ENCODE data around the gene CTNND2. TPM values are rescaled to one million over a fixed set of nuclear protein-coding genes. Genes with fewer than 3 reads are reported as not detected.

Gene CTNND2
- total and polyA plus RNA-seq, 9 of the 15 experiments (the other 6 are each of a cell fraction or from before 2014, with no cell fraction given), result 0.03 to 0.35 TPM; not detected in 7

DNA sequence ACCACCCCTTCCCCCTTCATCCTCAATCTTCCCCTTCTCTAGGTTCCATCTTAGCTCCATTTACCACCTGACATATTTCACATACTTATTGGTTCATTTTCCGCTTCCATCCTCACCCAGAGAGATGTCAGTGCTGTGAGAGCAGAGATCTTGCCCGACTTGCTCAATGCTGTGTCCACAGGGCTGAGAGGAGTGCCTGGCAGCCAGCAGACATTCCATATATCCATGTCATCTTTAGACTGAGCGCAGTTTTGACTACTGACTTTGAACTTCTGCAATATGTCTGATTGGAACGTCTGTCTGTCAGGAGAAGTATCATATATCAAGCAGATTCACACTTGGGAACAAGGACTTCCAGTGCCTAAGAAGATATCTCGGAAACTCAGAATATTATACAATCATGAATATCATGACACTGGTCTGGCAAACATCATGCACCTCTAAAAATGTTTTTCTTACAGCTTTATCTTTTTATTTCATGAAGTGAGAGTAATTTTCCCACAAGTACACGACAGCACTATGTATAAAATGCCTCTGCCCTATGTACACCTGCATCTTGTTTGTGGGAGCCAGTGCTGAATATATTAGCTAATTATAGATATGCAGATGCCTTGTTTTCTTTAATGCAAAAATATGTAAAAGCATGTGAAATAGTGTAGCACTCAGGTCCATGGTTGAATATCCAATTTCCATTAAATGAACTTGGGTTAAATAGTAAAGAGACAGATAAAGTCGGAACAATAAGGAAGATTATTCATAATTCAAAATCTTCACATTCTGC lies 689.2 kb downstream of the CTNND2 start:
- Histone ChIP-seq H3K9me3 (replicated peaks; ENCODE audit: control insufficient read depth, insufficient read depth, low read depth, low read length) (no peaks in the 10 kb centered on the region), H3K36me3 (ENCODE audit: control insufficient read depth, insufficient read depth, low read length) (no peaks in the 10 kb centered on the region), H3K27ac (ENCODE audit: extremely low read depth, low read depth, low read length) (no peak overlapping the region), H3K4me3 (no peak overlapping the region), H3K4me2 (ENCODE audit: insufficient read depth, low read length) (no peak overlapping the region), H4K20me1 (replicated peaks; ENCODE audit: control insufficient read depth, insufficient read depth, low read length) (no peaks in the 10 kb centered on the region), H2AFZ (ENCODE audit: low read depth, low read length) (no peak overlapping the region), H3K27me3 (ENCODE audit: control insufficient read depth in 2 of 2, insufficient read depth in 2 of 2, low read length in 2 of 2) (no peaks in the 10 kb centered on the region), H3K9me1 (ENCODE audit: control insufficient read depth, insufficient read depth, low read length) (no peaks in the 10 kb centered on the region), H3K9ac (ENCODE audit: insufficient read depth in 1 of 2, low read depth in 2 of 2, low read length in 2 of 2) (no peak overlapping the region), H3K4me1 (replicated peaks in 1 of 2; ENCODE audit: control insufficient read depth in 2 of 2, insufficient read depth in 2 of 2, low read length in 2 of 2) (no peaks in the 10 kb centered on the region), H3K79me2 (ENCODE audit: control insufficient read depth, insufficient read depth, low read length) (no peaks in the 10 kb centered on the region)
- FAIRE-seq (no peak), DNase-seq (ENCODE audit: extremely low read depth in 1 of 4, low spot score in 3 of 4) (no peak), ATAC-seq (no peak)
- POLR2A ChIA-PET, result no interaction called here
- intact Hi-C loops (cut with micrococcal nuclease), result no loop called here
- in situ Hi-C loops (cut with MboI), result no loop called here
- under 1% methylated on average over 7 of the region's 7 CpGs for WGBS (ENCODE audit: insufficient coverage, low coverage, missing lambda C conversion rate)
- BruUV-seq (replicated peaks), result no TSS peak
- TF ChIP-seq ZC3H11A (IDR thresholded peaks at IDR 0.05; ENCODE audit: low read depth, low read length) (no peak), NFIX (CRISPR knock-in tag; IDR thresholded peaks at IDR 0.05; ENCODE audit: low read depth) (no peak), SREBF2 (CRISPR knock-in tag; IDR thresholded peaks at IDR 0.05) (no peak), CBX2 (IDR thresholded peaks at IDR 0.05; ENCODE audit: insufficient read depth, low read length, poor library complexity, severe bottlenecking) (no peak), HNRNPK (IDR thresholded peaks at IDR 0.05; ENCODE audit: low read depth, low read length, poor library complexity, severe bottlenecking) (no peak), CREB1 (IDR thresholded peaks at IDR 0.05) (no peak), CREB1 (CRISPR knock-in tag; IDR thresholded peaks at IDR 0.05) (no peak), KLF10 (CRISPR knock-in tag; IDR thresholded peaks at IDR 0.05) (no peak), GTF2A2 (tag; IDR thresholded peaks at IDR 0.05) (no peak), SMARCA4 (IDR thresholded peaks at IDR 0.05) (no peak), HDAC1 (IDR thresholded peaks at IDR 0.05) (no peak), BACH1 (tag; IDR thresholded peaks at IDR 0.05) (no peak), IFI16 (CRISPR knock-in tag; IDR thresholded peaks at IDR 0.05) (no peak), CSDE1 (IDR thresholded peaks at IDR 0.05) (no peak)
- TF ChIP-seq, protein P1, sequence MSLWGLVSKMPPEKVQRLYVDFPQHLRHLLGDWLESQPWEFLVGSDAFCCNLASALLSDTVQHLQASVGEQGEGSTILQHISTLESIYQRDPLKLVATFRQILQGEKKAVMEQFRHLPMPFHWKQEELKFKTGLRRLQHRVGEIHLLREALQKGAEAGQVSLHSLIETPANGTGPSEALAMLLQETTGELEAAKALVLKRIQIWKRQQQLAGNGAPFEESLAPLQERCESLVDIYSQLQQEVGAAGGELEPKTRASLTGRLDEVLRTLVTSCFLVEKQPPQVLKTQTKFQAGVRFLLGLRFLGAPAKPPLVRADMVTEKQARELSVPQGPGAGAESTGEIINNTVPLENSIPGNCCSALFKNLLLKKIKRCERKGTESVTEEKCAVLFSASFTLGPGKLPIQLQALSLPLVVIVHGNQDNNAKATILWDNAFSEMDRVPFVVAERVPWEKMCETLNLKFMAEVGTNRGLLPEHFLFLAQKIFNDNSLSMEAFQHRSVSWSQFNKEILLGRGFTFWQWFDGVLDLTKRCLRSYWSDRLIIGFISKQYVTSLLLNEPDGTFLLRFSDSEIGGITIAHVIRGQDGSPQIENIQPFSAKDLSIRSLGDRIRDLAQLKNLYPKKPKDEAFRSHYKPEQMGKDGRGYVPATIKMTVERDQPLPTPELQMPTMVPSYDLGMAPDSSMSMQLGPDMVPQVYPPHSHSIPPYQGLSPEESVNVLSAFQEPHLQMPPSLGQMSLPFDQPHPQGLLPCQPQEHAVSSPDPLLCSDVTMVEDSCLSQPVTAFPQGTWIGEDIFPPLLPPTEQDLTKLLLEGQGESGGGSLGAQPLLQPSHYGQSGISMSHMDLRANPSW (CRISPR knock-in tag; IDR thresholded peaks at IDR 0.05), result no peak
- CTCF ChIA-PET (ENCODE audit: low intra/inter-chr PET ratio), result no interaction called here

All from K562 (cell line).